ENCODE data around the gene NINL. TPM values are rescaled to one million over a fixed set of nuclear protein-coding genes. Genes with fewer than 3 reads are reported as not detected.
A peak's percentile ranks its signal among the peaks of the same experiment; 100 is the strongest.
"Not testable (repeated sequence)": the region's sequence is repeated elsewhere in the genome, so short reads cannot be mapped to it uniquely, and the experiment has no call there.

Gene NINL
- total RNA-seq, 1 donor from 2014 or later: 86.8 TPM

GRCh38 chr20:25552977-25553376, 32.4 kb downstream of the NINL start:
- Mint-ChIP-seq H3K27me3 (ENCODE audit: unreplicated experiment) (no peaks in the 10 kb centered on the region), H3K4me1 (ENCODE audit: low read depth, unreplicated experiment) (peaks cover 44% of the 10 kb centered on the region), H3K9me3 (ENCODE audit: unreplicated experiment) (peaks cover 10% of the 10 kb centered on the region), H3K36me3 (ENCODE audit: unreplicated experiment) (no peaks in the 10 kb centered on the region), H3K27ac (ENCODE audit: unreplicated experiment) (no peak overlapping the region), H3K4me3 (ENCODE audit: unreplicated experiment) (no peak overlapping the region)
- TF ChIP-seq CTCF (IDR thresholded peaks at IDR 0.05; ENCODE audit: partially characterized antibody, unreplicated experiment): no peak
- DNase-seq: no peak

GRCh38 chr20:25551413-25552215, 33.7 kb downstream of the NINL start:
- no peaks in the 10 kb centered on the region for H3K36me3 Mint-ChIP-seq (ENCODE audit: unreplicated experiment)
- peak overlapping the region; percentile 74 for H3K27ac Mint-ChIP-seq (ENCODE audit: unreplicated experiment)
- peak overlapping the region; percentile 63 for H3K4me3 Mint-ChIP-seq (ENCODE audit: unreplicated experiment)
- no peak for DNase-seq
- TF ChIP-seq CTCF (IDR thresholded peaks at IDR 0.05; ENCODE audit: partially characterized antibody, unreplicated experiment): no peak
- H3K9me3 Mint-ChIP-seq (ENCODE audit: unreplicated experiment): peaks cover 10% of the 10 kb centered on the region
- no peaks in the 10 kb centered on the region for H3K27me3 Mint-ChIP-seq (ENCODE audit: unreplicated experiment)
- H3K4me1 Mint-ChIP-seq (ENCODE audit: low read depth, unreplicated experiment): peaks cover 51% of the 10 kb centered on the region

GRCh38 chr20:25550645-25551337, 34.5 kb downstream of the NINL start:
- H3K36me3 Mint-ChIP-seq (ENCODE audit: unreplicated experiment); DNase-seq; H3K27me3 Mint-ChIP-seq (ENCODE audit: unreplicated experiment); H3K9me3 Mint-ChIP-seq (ENCODE audit: unreplicated experiment): not testable (repeated sequence)
- Mint-ChIP-seq H3K4me3 (ENCODE audit: unreplicated experiment) (peak overlapping the region; percentile 63), H3K4me1 (ENCODE audit: low read depth, unreplicated experiment) (peaks cover 57% of the 10 kb centered on the region), H3K27ac (ENCODE audit: unreplicated experiment) (peak overlapping the region; percentile 24)

GRCh38 chr20:25549843-25550477, 35.4 kb downstream of the NINL start:
- no peak for DNase-seq

More at GRCh38 chr20:25549843-25550477, 35.4 kb downstream of the NINL start:
- Mint-ChIP-seq H3K4me1 (ENCODE audit: low read depth, unreplicated experiment) (peaks cover 56% of the 10 kb centered on the region), H3K9me3 (ENCODE audit: unreplicated experiment) (peaks cover 6% of the 10 kb centered on the region), H3K4me3 (ENCODE audit: unreplicated experiment) (peak overlapping the region; percentile 48), H3K27ac (ENCODE audit: unreplicated experiment) (peak overlapping the region; percentile 64), H3K36me3 (ENCODE audit: unreplicated experiment) (no peaks in the 10 kb centered on the region), H3K27me3 (ENCODE audit: unreplicated experiment) (peaks cover 4% of the 10 kb centered on the region)
- no peak for TF ChIP-seq CTCF (IDR thresholded peaks at IDR 0.05; ENCODE audit: partially characterized antibody, unreplicated experiment)
